Lower lobe of right lung (tissue), 2 donors: ENCODE measurements around the gene EPB41L4A. TPM values are rescaled to one million over a fixed set of nuclear protein-coding genes. Genes with fewer than 3 reads are reported as not detected.

Experiments used
- ATAC-seq, 2 donors: fragments of 200-7000 bp; cut with Tn5 transposase; one replicate each; pipeline ENCODE4 v1.9.1; 2020 to 2022; ENCODE audit warnings: mild to moderate bottlenecking in 2 of 2, moderate library complexity in 2 of 2
- DNase-seq: peaks from one replicate; pipeline ENCODE4 v3.0.0-alpha.2; 2020
- H3K27ac ChIP-seq: fragments of 200-600 bp; one replicate; pipeline ENCODE4 v1.8.0; 2022
- H3K27me3 ChIP-seq: fragments of 200-600 bp; one replicate; pipeline ENCODE4 v1.8.0; 2022; ENCODE audit warnings: low read depth
- H3K36me3 ChIP-seq: fragments of 200-600 bp; one replicate; pipeline ENCODE4 v1.8.0; 2022; ENCODE audit warnings: mild to moderate bottlenecking
- H3K4me1 ChIP-seq: fragments of 200-600 bp; one replicate; pipeline ENCODE4 v1.8.0; 2022
- H3K4me3 ChIP-seq: fragments of 200-600 bp; one replicate; pipeline ENCODE4 v1.8.0; 2022; ENCODE audit warnings: mild to moderate bottlenecking
- H3K9me3 ChIP-seq: fragments of 200-600 bp; one replicate; pipeline ENCODE4 v1.8.0; 2022
- intact Hi-C: fragments of 100-400 bp; cut with DNase I; formaldehyde crosslinking; loops from one replicate; pipeline ENCODE4 v1.11.0; 2022
- total RNA-seq: library from RNA; stranded (reverse); fragmentation: NEBNext Ultra II Directional; extraction: Animal tissue kit (Norgen Biotek cat#: 25700); gene quantifications from one replicate; pipeline ENCODE4 v1.2.1, GENCODE V29; 2021
- TF ChIP-seq, protein P1 (sequence below): fragments of 200-600 bp; IDR thresholded peaks from one replicate; pipeline ENCODE4 v1.8.0; 2022; ENCODE audit warnings: antibody characterized with exemption, mild to moderate bottlenecking
- donor health status: DM: no; HTN: yes; CAD: no; lungs with severe emphysema.

The EPB41L4A gene
- total RNA-seq, 1 donor from 2014 or later = 44.8 TPM

DNA sequence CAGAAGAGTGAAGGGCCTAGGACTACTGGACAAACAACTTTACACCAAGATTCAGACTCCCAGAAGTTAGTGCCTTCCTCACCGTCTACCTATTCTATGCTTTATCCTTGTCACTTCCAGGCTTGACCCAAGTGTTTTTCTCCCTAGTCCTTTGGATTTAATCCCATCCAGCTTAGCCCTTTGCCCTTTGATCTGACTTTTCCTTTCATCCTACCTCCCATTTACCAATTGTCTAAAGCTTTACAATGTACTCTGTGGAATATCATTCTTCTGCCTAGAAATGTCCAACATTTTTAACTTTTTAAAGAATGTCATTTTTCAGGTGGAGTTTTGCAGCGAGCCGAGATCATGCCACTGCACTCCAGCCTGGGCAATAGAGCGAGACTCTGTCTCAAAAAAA is 292.1 kb downstream of the EPB41L4A start:
- no peaks in the 10 kb centered on the region for H3K4me1 ChIP-seq
- no peak overlapping the region for H3K27ac ChIP-seq
- no peaks in the 10 kb centered on the region for H3K9me3 ChIP-seq
- H3K36me3 ChIP-seq = no peaks in the 10 kb centered on the region
- intact Hi-C loops = no loop called here
- no peak for DNase-seq
- no peak overlapping the region for H3K4me3 ChIP-seq
- no peaks in the 10 kb centered on the region for H3K27me3 ChIP-seq
- TF ChIP-seq, protein P1, sequence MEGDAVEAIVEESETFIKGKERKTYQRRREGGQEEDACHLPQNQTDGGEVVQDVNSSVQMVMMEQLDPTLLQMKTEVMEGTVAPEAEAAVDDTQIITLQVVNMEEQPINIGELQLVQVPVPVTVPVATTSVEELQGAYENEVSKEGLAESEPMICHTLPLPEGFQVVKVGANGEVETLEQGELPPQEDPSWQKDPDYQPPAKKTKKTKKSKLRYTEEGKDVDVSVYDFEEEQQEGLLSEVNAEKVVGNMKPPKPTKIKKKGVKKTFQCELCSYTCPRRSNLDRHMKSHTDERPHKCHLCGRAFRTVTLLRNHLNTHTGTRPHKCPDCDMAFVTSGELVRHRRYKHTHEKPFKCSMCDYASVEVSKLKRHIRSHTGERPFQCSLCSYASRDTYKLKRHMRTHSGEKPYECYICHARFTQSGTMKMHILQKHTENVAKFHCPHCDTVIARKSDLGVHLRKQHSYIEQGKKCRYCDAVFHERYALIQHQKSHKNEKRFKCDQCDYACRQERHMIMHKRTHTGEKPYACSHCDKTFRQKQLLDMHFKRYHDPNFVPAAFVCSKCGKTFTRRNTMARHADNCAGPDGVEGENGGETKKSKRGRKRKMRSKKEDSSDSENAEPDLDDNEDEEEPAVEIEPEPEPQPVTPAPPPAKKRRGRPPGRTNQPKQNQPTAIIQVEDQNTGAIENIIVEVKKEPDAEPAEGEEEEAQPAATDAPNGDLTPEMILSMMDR = no peak
- no peak for ATAC-seq

DNA sequence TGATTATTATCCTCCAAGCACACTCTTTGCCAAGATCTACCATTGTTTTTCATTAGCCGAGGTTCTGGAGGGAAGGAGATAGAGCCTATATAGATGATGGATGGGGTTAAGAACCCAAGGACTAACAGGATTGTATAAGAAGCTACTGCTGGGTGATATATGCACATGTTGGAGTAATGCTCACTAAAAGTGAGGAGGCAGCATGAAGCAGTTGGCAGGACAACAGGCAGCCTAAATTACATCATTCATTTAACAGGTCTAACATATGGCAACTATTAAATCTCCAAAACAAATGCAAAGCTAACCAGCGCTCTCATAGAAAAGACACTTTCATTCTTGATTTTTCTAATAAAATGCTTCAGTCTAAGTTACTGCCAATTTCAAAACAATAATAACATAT is 293.2 kb downstream of the EPB41L4A start:
- Histone ChIP-seq H3K9me3 (peaks cover 3% of the 10 kb centered on the region), H3K27ac (no peak overlapping the region), H3K4me3 (no peak overlapping the region), H3K36me3 (no peaks in the 10 kb centered on the region), H3K4me1 (no peaks in the 10 kb centered on the region), H3K27me3 (no peaks in the 10 kb centered on the region)
- DNase-seq (no peak), ATAC-seq (no peak)
- TF ChIP-seq, protein P1 = no peak
- intact Hi-C loops = no loop called here

DNA sequence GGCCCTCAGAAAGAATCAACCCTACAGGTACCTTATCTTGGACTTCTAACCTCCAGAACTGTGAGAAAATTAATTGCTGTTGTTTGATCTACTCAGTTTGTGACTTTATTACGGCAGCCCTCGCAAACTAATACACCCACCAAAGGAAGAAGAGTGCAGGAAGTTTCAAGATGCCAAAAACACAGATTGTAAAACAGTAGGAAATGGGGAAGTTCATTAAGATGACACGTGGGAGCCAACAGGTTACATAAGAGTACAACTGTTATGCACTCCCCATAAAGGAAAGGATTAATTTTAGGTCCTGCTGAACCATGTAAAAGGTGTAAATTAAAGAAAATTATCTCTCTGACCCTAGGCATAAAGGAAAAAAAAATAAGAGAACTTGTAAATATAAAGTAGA is 294.3 kb downstream of the EPB41L4A start:
- Histone ChIP-seq H3K36me3 (no peaks in the 10 kb centered on the region), H3K27ac (no peak overlapping the region), H3K27me3 (no peaks in the 10 kb centered on the region), H3K9me3 (peaks cover 6% of the 10 kb centered on the region), H3K4me3 (no peak overlapping the region), H3K4me1 (no peaks in the 10 kb centered on the region)
- ATAC-seq (no peak), DNase-seq (no peak)
- intact Hi-C loops = no loop called here
- TF ChIP-seq, protein P1 = no peak

DNA sequence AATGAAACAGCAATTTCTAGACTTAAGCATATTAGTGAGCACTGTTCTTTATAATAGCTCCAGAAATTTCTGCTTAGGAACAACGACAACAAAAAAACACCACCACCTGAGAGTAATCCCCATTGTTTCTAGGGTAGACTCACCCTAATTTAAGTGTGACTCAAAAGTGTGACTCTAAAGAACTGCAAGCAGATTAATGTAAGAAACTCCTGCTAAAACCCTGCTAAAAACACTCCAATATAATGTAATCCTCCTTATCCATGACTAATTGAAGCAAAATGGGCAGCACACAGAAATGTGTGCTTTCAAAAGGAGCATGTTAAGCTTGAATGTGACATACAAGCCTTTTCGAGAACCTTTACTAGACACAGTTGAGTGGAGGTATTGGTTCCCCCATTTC is 296.0 kb downstream of the EPB41L4A start:
- Histone ChIP-seq H3K27me3 (no peaks in the 10 kb centered on the region), H3K36me3 (no peaks in the 10 kb centered on the region), H3K9me3 (peaks cover 6% of the 10 kb centered on the region), H3K4me3 (no peak overlapping the region), H3K4me1 (peaks cover under 1% of the 10 kb centered on the region), H3K27ac (no peak overlapping the region)
- no peak for ATAC-seq
- intact Hi-C loops = no loop called here
- TF ChIP-seq, protein P1 = no peak
- DNase-seq = no peak

DNA sequence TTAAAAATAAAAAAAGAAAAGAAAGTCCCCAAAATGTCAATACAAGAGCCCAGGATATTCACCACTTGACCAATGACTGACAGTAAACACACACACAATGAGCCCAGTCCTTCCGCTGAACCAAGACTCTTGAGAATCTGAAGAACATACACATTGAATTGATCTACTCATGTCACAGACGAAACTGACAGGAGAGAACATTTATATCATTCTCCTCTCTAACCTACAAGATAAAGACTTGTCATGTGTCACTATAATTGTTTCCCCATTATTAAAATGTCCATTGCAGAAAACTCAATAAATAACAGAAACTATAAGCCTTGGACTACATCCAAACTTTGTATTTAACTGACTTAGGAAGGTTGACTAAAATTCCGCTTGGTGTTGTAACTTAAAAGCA is 296.7 kb downstream of the EPB41L4A start:
- Histone ChIP-seq H3K4me1 (peaks cover 7% of the 10 kb centered on the region), H3K36me3 (no peaks in the 10 kb centered on the region), H3K27me3 (no peaks in the 10 kb centered on the region), H3K4me3 (no peak overlapping the region), H3K27ac (no peak overlapping the region), H3K9me3 (peaks cover 6% of the 10 kb centered on the region)
- DNase-seq (no peak), ATAC-seq (no peak)
- intact Hi-C loops = no loop called here
- TF ChIP-seq, protein P1 = no peak

DNA sequence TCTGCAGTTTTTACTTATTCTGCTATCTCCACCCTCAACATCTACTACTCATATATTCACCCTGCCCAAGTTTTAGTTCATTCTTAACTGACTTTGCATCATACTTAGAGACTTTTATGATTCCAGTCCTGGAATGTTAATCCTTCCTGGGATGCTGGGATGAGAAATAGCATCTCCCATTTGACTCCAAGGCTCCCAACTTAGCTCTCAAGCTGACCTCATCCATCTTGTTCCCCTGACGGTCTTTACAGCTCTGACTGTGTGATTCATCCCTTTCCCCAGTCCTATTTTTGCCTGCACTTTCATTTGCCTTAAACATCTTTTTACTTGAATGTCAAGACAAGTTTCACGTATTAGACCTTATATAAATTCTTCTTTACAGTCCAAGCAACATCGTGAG is 297.8 kb downstream of the EPB41L4A start:
- H3K36me3 ChIP-seq = no peaks in the 10 kb centered on the region
- H3K27me3 ChIP-seq = no peaks in the 10 kb centered on the region
- no peak for ATAC-seq
- TF ChIP-seq, protein P1 = no peak
- H3K9me3 ChIP-seq = peaks cover 6% of the 10 kb centered on the region
- no peak overlapping the region for H3K27ac ChIP-seq
- DNase-seq = no peak
- no peak overlapping the region for H3K4me3 ChIP-seq
- intact Hi-C loops = no loop called here
- H3K4me1 ChIP-seq = peaks cover 7% of the 10 kb centered on the region
